ENCODE measurements around the gene AFDN.

AFDN gene

GRCh38 chr6:167933290-167933689, 106.6 kb downstream of the AFDN start:
- no peak for FAIRE-seq

GRCh38 chr6:167933847-167934246, 107.1 kb downstream of the AFDN start:
- FAIRE-seq (no peak), DNase-seq (ENCODE audit: insufficient read length, low spot score) (no peak)
- no peak for TF ChIP-seq POLR2A (IDR thresholded peaks at IDR 0.05; ENCODE audit: low read depth, low read length)

More at GRCh38 chr6:167933290-167933689, 106.6 kb downstream of the AFDN start:
- no peak for DNase-seq (ENCODE audit: insufficient read length, low spot score)
- no peak for TF ChIP-seq POLR2A (IDR thresholded peaks at IDR 0.05; ENCODE audit: low read depth, low read length)

GRCh38 chr6:167934426-167934864, 107.7 kb downstream of the AFDN start:
- FAIRE-seq, result no peak
- TF ChIP-seq POLR2A (IDR thresholded peaks at IDR 0.05; ENCODE audit: low read depth, low read length), result no peak
- no peak for DNase-seq (ENCODE audit: insufficient read length, low spot score)

GRCh38 chr6:167936051-167936450, 109.3 kb downstream of the AFDN start:
- TF ChIP-seq POLR2A (IDR thresholded peaks at IDR 0.05; ENCODE audit: low read depth, low read length), result no peak
- DNase-seq (ENCODE audit: insufficient read length, low spot score) (no peak), FAIRE-seq (no peak)

- no peak for DNase-seq (ENCODE audit: insufficient read length, low spot score)
- FAIRE-seq, result no peak
- TF ChIP-seq POLR2A (IDR thresholded peaks at IDR 0.05; ENCODE audit: low read depth, low read length), result no peak
These were observed 110.6 kb downstream of the AFDN start for GRCh38 chr6:167937301-167937700.

GRCh38 chr6:167937948-167938911, 111.5 kb downstream of the AFDN start:
- no peak for FAIRE-seq
- no peak for DNase-seq (ENCODE audit: insufficient read length, low spot score)
- TF ChIP-seq POLR2A (IDR thresholded peaks at IDR 0.05; ENCODE audit: low read depth, low read length), result no peak

GRCh38 chr6:167941822-167942221, 115.1 kb downstream of the AFDN start:
- no peak for FAIRE-seq
- TF ChIP-seq POLR2A (IDR thresholded peaks at IDR 0.05; ENCODE audit: low read depth, low read length), result no peak
- DNase-seq (ENCODE audit: insufficient read length, low spot score), result no peak

GRCh38 chr6:167944130-167944529, 117.4 kb downstream of the AFDN start:
- TF ChIP-seq POLR2A (IDR thresholded peaks at IDR 0.05; ENCODE audit: low read depth, low read length), result no peak
- no peak for DNase-seq (ENCODE audit: insufficient read length, low spot score)
- FAIRE-seq, result no peak

GRCh38 chr6:167946007-167946406, 119.3 kb downstream of the AFDN start:
- DNase-seq (ENCODE audit: insufficient read length, low spot score) (no peak), FAIRE-seq (no peak)
- no peak for TF ChIP-seq POLR2A (IDR thresholded peaks at IDR 0.05; ENCODE audit: low read depth, low read length)

- no peak for DNase-seq (ENCODE audit: insufficient read length, low spot score)
- no peak for FAIRE-seq
- no peak for TF ChIP-seq POLR2A (IDR thresholded peaks at IDR 0.05; ENCODE audit: low read depth, low read length)
These were observed 119.9 kb downstream of the AFDN start for GRCh38 chr6:167946604-167947003.

GRCh38 chr6:167947716-167948115, 121.0 kb downstream of the AFDN start:
- DNase-seq (ENCODE audit: insufficient read length, low spot score) (no peak), FAIRE-seq (no peak)
- TF ChIP-seq POLR2A (IDR thresholded peaks at IDR 0.05; ENCODE audit: low read depth, low read length), result no peak

GRCh38 chr6:167948716-167949115, 122.0 kb downstream of the AFDN start:
- FAIRE-seq (no peak), DNase-seq (ENCODE audit: insufficient read length, low spot score) (no peak)
- no peak for TF ChIP-seq POLR2A (IDR thresholded peaks at IDR 0.05; ENCODE audit: low read depth, low read length)

GRCh38 chr6:167949121-167949684, 122.5 kb downstream of the AFDN start:
- no peak for TF ChIP-seq POLR2A (IDR thresholded peaks at IDR 0.05; ENCODE audit: low read depth, low read length)
- DNase-seq (ENCODE audit: insufficient read length, low spot score) (no peak), FAIRE-seq (no peak)

GRCh38 chr6:167951781-167952511, 125.2 kb downstream of the AFDN start:
- no peak for FAIRE-seq
- no peak for TF ChIP-seq POLR2A (IDR thresholded peaks at IDR 0.05; ENCODE audit: low read depth, low read length)
- no peak for DNase-seq (ENCODE audit: insufficient read length, low spot score)

Measured in H54 (cell line).